ENCODE data around the gene DPP10. TPM values are rescaled to one million over a fixed set of nuclear protein-coding genes. Genes with fewer than 3 reads are reported as not detected.

The DPP10 gene
- total and polyA plus RNA-seq, 9 donors = 0.12 to 5.9 (median 0.64) TPM; not detected in 3

DNA sequence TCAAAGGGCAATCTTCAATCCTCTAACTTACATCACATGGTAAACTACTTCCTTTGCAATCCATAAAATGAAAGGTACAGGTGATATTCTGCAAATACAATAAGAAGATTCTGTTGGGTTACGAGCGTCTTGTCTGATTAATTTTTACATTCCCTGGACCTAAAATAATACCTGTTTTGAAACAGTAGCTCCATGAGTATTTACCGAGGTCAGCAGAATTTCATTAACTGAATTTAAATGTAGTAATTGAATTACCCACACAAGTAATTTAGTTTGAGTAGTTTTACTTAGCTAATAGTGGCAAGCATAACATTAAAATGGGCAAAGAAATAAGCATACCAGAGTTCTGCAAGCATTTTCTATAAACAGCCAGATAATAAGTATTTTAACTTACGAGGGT is 652.0 kb downstream of the DPP10 start:
- Histone ChIP-seq H3K27ac (no peak overlapping the region), H3K9me3 (no peaks in the 10 kb centered on the region), H3K27me3 (no peaks in the 10 kb centered on the region), H3K4me1 (ENCODE audit: insufficient read depth) (no peaks in the 10 kb centered on the region), H3K4me3 (no peak overlapping the region), H3K36me3 (no peaks in the 10 kb centered on the region)
- intact Hi-C loops (cut with DNase I) = no loop called here
- WGBS, 3 donors = 69 to 88% (median 77%) methylated on average over 4 of the region's 4 CpGs
- no peak for TF ChIP-seq CTCF (IDR thresholded peaks at IDR 0.05)
- no peak for TF ChIP-seq EP300 (IDR thresholded peaks at IDR 0.05)
- TF ChIP-seq POLR2A (IDR thresholded peaks at IDR 0.05) = no peak
- DNase-seq = no peak

DNA sequence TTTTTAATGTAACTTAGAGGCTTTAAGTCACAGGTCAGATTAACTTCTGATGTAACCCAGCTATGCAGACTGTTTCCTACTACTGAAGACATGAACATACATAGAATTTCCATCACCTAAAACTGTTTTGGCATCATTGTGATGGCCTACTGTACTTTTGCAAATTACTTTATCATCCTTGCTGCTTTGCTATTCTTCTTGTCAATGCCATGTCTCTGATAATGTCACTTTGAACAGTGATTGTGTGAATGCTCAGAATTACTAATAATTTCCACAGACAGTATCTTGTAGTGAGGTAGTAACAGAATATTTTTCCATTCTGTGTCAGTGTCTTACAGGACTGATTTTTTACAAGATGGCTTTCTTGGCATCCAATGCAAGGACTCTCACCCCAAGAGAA is 663.5 kb downstream of the DPP10 start:
- no peaks in the 10 kb centered on the region for H3K4me1 ChIP-seq (ENCODE audit: insufficient read depth)
- H3K27me3 ChIP-seq = no peaks in the 10 kb centered on the region
- intact Hi-C loops (cut with DNase I) = no loop called here
- TF ChIP-seq EP300 (IDR thresholded peaks at IDR 0.05) (no peak), CTCF (IDR thresholded peaks at IDR 0.05) (no peak), POLR2A (IDR thresholded peaks at IDR 0.05) (no peak)
- no peaks in the 10 kb centered on the region for H3K9me3 ChIP-seq
- no peak overlapping the region for H3K4me3 ChIP-seq
- H3K36me3 ChIP-seq = no peaks in the 10 kb centered on the region
- DNase-seq = no peak
- H3K27ac ChIP-seq = no peak overlapping the region

DNA sequence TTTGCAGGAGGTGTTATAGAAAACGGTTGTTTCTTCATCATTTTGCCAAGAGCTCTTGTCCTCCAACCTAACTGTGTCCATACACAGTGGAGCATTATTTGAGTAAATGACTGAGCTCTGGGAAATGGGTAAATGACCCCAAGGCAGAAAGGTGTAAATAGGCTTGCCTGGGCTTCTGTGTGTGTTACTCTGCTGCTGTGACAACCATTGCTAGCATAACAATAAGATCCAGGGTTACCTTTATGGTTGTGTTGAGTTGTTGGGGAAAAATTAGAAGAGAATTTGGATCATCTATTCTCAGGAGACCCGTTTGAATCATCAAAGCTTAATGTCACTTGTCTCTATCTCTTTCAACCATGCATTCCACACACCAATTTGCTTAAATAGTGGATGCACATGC is 672.7 kb downstream of the DPP10 start:
- Histone ChIP-seq H3K9me3 (no peaks in the 10 kb centered on the region), H3K27ac (no peak overlapping the region), H3K27me3 (no peaks in the 10 kb centered on the region), H3K4me1 (ENCODE audit: insufficient read depth) (no peaks in the 10 kb centered on the region), H3K36me3 (no peaks in the 10 kb centered on the region), H3K4me3 (no peak overlapping the region)
- TF ChIP-seq CTCF (IDR thresholded peaks at IDR 0.05) (no peak), EP300 (IDR thresholded peaks at IDR 0.05) (no peak), POLR2A (IDR thresholded peaks at IDR 0.05) (no peak)
- 50 to 63% (median 55%) methylated on average over 2 of the region's 2 CpGs for WGBS, 3 donors
- intact Hi-C loops (cut with DNase I) = no loop called here
- no peak for DNase-seq

DNA sequence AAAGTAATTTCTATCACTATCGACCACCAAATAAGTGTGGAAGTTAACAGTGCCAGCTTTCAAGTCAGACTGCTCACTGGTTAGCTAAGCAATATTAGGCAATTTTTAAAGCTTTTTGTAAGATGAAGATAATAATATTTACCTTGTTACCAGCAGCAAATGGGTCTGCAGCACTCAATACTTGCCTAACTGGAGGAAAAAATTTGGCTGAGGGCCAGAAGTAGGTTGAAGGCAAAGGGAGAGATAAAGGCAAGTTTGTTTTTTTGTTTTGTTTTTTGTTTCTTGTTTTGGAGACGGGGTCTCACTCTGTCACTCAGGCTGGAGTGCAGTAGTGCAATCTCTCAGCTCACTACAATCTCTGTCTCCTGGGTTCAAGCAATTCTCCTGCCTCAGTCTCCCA is 675.9 kb downstream of the DPP10 start:
- 62 to 77% (median 64%) methylated on average over 2 of the region's 2 CpGs for WGBS, 3 donors
- no peak overlapping the region for H3K27ac ChIP-seq
- no peaks in the 10 kb centered on the region for H3K9me3 ChIP-seq
- no peak overlapping the region for H3K4me3 ChIP-seq
- H3K27me3 ChIP-seq = no peaks in the 10 kb centered on the region
- H3K4me1 ChIP-seq (ENCODE audit: insufficient read depth) = no peaks in the 10 kb centered on the region
- no peaks in the 10 kb centered on the region for H3K36me3 ChIP-seq
- TF ChIP-seq EP300 (IDR thresholded peaks at IDR 0.05) (no peak), POLR2A (IDR thresholded peaks at IDR 0.05) (no peak)
- intact Hi-C loops (cut with DNase I) = no loop called here
- DNase-seq = no peak

DNA sequence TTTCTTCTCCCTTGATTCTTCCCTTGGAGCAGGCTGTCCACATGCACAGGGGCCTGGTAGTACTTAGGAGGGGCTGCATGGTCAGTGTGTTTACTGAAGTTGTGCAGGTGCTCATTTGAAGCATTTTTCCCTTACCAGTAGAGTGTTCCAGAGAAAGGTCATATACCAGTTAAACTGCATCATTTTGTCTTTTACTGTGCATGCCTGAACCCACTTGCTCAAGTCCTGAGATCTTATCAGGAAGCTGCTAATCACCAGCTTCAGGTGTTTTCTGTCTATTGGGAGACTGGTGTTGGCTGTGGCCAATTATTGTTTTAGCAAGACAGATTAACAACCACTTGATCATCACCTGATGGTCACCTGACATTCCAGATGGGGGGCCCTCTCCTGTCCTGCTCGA is 676.6 kb downstream of the DPP10 start:
- DNase-seq = no peak
- Histone ChIP-seq H3K9me3 (no peaks in the 10 kb centered on the region), H3K27ac (no peak overlapping the region), H3K27me3 (no peaks in the 10 kb centered on the region), H3K4me1 (ENCODE audit: insufficient read depth) (no peaks in the 10 kb centered on the region), H3K36me3 (no peaks in the 10 kb centered on the region), H3K4me3 (no peak overlapping the region)
- intact Hi-C loops (cut with DNase I) = no loop called here
- 33 to 42% (median 42%) methylated on average over 1 of the region's 1 CpG for WGBS, 3 donors
- TF ChIP-seq EP300 (IDR thresholded peaks at IDR 0.05) (no peak), CTCF (IDR thresholded peaks at IDR 0.05) (no peak), POLR2A (IDR thresholded peaks at IDR 0.05) (no peak)
